ENCODE data around the gene RCOR3.

GRCh38 chr1:211237579-211237978, 21.6 kb upstream of the RCOR3 start:
- TF ChIP-seq CTCF (conservative IDR thresholded peaks at IDR 0.05; ENCODE audit: low read depth, low read length) (no peak), EZH2phosphoT487 (IDR thresholded peaks at IDR 0.05; ENCODE audit: borderline replicate concordance, low read length) (no peak)

All from PC-3 (cell line).